GM15510 (cell line): Measurements from ENCODE around the gene LGALS3BP.

ENCODE experiments used
- POLR2A ChIP-seq: IDR thresholded peaks from 3 replicates; pipeline ENCODE4 v1.6.1; 2011; ENCODE audit warnings: borderline replicate concordance; ENCODE audit not compliant: insufficient read length; ENCODE audit errors: extremely low read depth

The LGALS3BP gene

GRCh38 chr17:79019632-79020584 lies 40.2 kb upstream of the LGALS3BP start:
- no peak for TF ChIP-seq POLR2A

DNA sequence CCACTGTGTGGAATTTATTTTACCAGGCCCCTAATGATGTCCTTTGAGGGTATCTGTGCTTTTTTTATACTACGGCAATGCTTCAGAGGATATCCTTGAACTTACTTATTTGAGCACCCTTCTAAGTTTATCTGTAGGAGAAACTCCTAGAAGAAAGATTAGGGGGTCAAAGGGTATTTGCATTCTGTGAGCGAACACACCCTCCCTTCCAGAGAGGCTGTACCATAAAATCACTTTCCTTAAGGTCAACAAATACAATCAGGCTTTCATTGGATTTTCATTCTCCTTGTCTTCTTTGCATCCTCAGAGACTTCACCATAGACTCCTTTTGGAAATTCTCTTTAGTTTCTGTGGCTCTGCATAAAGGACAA lies 39.5 kb upstream of the LGALS3BP start:
- no peak for TF ChIP-seq POLR2A

DNA sequence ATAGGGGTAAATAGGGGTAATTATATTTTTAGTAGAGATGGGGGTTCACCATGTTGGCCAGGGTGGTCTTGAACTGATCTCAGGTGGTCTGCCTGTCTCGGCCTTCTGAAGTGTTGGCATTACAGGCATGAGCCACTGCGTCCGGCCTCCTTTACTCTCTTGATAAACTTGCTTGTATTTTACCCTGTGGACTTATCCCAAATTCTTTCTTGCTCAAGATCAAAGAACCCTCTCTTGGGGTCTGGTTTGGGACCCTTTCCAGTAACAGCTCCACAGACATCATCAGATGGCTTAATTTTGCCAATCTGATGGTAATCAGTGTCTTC lies 38.6 kb upstream of the LGALS3BP start:
- no peak for TF ChIP-seq POLR2A

DNA sequence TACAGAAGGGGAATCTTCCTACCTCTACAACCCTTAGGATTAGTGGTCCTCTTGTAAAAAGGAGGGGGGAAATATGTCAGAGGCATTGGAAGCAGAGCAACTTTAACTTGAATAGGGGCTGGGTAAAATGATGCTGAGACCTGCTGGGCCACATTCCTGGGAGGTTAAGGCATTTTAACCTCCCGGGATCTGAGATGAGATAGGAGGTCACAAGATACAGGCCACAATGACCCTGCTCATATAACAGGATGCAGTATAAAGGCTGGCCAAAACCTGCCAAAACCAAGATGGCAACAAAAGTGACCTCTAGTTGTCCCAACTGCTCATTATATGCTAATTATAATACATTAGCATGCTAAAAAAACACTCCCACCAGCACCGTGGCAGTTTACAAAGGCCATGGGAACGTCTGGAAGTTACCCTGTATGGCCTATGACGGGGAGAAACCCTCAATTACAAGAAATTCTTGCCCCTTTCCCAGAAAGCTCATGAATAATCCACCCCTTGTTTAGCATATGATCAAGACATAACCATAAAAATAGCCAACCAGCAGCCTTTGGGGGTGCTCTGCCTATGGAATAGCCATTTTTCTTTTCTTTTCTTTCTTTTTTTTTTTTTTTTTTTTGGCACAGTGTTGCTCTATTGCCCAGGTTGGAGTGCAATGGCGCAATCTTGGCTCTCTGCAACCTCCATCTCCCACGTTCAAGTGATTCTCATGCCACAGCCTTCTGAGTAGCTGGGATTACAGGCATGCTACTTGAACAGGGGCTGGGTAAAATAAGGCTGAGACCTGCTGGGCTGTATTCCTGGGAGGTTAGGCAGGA lies 38.0 kb upstream of the LGALS3BP start:
- TF ChIP-seq POLR2A, result no peak

GRCh38 chr17:79014158-79014758 lies 34.5 kb upstream of the LGALS3BP start:
- TF ChIP-seq POLR2A, result no peak

DNA sequence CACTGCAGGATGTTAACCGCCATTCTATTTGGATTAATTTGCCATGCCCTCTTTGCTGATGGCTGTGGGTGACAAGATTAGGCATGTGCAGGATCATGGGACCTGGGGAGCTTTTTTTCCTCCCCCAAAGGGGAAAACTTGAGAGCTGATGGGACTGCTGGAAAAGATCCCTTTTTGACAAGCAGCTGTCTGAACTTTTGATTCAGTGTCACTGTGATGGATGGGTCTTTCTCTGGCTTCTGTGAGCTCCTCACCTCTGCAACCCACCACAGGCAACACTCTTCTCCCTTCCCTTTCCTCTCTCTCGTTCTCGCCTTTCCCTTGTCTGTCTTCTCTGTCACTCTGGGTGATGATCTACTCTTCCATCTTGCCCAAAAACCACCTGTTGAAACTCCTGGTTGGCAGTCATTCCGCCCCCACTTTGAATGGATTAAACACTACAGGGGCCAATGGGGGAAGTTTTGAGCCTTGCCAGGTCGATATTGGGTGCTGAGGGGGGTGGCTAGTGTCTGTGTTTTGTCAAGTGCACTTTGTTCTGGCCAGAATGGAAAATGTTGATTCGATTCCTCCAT lies 32.9 kb upstream of the LGALS3BP start:
- no peak for TF ChIP-seq POLR2A

GRCh38 chr17:79011451-79012147 lies 31.9 kb upstream of the LGALS3BP start:
- no peak for TF ChIP-seq POLR2A

DNA sequence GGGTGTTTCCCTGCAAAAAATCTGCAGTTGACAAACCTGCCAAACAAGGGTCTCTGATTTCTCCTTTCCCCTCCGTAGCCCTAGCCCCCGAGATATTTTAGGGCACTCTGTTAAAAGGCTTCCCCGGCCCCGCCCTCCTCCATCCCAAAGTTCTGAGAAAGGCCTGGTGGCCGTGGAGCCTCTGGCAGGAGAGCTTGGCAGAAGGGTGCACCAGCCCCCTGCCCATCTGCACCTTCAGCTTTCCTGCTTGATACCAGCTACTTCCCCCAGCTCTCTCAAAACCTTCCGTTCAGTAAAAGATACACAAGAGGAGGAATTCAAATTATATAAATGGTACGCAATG lies 30.6 kb upstream of the LGALS3BP start:
- TF ChIP-seq POLR2A, result no peak

DNA sequence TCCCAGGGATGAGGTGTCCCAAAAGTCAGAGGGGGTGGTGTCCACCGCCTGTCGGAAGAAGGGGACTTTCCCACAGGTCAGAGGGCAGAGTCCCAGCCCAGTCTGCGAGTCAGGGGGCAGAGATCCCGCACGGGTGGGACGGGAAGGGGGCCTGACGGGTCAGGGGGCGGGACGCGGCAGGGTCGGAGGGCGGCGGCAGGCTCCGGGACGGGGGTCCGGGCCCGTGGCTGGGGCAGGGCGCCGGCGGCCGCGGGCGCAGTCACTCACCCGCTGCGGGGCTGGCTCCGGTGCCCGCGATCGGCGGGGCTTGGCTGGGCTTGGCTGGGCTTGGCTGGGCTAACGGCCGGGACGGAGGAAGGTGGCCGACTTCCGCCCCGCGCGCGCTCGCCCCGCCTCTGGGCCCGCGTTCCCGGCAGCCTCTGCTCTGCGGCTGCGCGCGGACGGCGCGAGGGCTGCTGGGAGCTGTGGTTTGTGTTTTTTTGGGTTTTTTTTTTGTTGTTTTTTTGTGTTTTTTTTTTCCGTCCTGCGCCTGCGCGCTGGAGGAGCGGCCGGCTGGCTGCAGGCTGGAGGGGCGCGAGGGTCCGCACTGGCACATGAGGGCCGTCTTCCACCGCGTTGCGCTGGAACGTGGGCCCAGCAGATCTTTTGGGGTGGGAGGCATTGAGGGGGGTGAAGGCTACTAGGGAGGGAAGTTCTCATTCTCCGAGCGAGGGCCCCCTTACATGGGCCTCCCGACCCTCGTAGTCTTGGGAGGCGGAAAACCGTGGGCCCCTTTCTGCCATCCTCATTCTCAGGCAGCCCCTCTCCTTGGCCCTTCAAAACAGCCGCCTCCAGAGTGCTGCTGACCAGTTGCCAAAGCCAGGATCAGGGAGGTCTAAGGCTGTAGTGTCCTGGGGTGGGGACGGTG lies 29.9 kb upstream of the LGALS3BP start, which contains the start of gene CANT1:
Gene CANT1, minus strand, starts transcription at position 368 of the 907 bp plus-strand sequence. CDS start 12,142 bp downstream, outside the sequence.
- TF ChIP-seq POLR2A, result peak; percentile 78

DNA sequence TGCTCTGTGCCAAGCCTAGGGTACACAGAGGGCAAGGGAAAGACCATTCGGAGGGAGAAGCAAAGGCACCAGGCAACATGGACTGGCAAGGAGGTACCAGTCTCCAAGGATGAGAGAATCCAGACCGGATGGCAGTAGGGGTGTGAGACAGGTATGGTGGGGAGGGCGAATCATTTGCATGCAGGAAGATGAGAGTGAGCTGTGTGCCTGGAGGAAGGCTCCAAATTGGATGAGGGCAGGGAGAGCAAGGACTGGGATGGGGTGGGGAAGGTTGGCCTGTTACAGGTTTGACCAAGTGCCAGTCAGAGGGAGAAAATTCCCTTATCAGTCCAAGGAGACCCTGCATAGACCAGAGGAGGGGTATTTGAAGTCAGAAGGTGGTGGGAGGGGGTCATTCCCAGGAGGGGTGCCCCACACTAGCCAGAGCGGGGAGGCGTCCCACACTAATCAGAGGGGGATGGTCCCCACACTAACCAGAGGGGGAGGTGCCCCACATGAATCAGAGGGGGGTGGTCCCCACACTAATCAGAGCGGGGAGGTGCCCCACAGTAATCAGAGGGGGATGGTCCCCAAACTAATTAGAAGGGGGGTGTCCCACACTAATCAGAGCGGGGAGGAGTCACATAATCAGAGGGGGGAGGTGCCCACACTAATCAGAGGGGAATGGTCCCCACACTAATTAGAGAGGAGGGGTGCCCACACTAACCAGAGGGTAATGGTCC lies 29.1 kb upstream of the LGALS3BP start:
- TF ChIP-seq POLR2A, result no peak

DNA sequence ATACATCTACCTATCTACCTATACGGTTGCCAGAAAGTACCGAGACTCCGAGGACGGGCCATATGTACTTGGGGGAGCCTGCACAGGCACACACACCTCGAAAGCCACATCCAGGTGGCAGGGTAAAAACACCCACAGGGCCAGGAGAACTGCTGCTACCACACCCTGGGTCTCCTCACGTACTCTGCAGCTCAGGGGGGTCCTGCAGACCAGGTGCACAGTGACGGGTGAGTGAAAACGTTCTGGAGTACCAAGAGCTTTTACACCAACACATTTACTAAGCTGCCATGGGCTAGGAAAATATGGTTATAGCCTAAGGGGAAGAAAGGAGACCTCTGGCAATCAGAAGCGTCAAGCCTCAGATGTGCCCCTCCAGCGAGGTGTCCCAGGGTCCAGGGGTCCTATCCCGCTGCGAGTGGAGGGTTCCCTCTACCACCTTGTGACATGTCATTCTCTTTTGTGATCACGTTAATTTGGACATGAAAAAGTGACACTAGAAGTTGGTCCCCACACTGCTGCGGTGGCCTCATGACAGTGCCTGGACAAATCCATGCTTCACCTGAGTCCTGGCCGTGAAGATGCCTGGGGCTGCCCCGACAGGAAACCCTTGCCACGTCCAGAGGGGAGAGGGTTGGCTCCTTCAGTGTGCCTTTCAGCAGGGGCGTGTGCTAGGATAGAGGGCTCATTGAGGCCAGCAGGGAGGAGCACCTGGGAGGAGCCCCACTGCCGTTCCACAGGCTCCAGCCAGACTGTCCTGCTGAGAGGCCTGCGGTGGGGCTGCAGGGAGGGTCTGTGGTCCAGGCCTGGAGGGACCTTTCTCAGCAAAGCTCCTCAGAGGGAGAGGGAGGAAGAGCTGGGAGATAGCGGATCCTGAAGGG lies 28.0 kb upstream of the LGALS3BP start:
- no peak for TF ChIP-seq POLR2A
